Right kidney (tissue), 9 donors: ENCODE results near the gene RAB3B.
"Not testable (repeated sequence)": the region's sequence is repeated elsewhere in the genome, so short reads cannot be mapped to it uniquely, and the experiment has no call there.

Experiments used
- DNase-seq: peaks from one replicate; pipeline ENCODE4 v3.0.0-alpha.2; 2016
- long read RNA-seq, 8 donors: transcript quantifications; one replicate each; lab custom pipeline, GENCODE V29; 2026

Gene RAB3B
- long read RNA-seq, donor 1, full-length matches to known transcripts, result 2 of 2 reads
- long read RNA-seq, donor 1, partial matches to known transcripts, result 0 of 2 reads
- long read RNA-seq, donor 1, other reads (novel, unspliced or antisense), result 0 of 2 reads
- long read RNA-seq, donor 2, full-length matches to known transcripts, result 1 of 1 reads
- long read RNA-seq, donor 2, partial matches to known transcripts, result 0 of 1 reads
- long read RNA-seq, donor 2, other reads (novel, unspliced or antisense), result 0 of 1 reads
- long read RNA-seq, donor 3, full-length matches to known transcripts, result 1 of 1 reads
- long read RNA-seq, donor 3, partial matches to known transcripts, result 0 of 1 reads
- long read RNA-seq, donor 3, other reads (novel, unspliced or antisense), result 0 of 1 reads
- long read RNA-seq, donor 4, full-length matches to known transcripts, result 2 of 2 reads
- long read RNA-seq, donor 4, partial matches to known transcripts, result 0 of 2 reads
- long read RNA-seq, donor 4, other reads (novel, unspliced or antisense), result 0 of 2 reads
- long read RNA-seq, donor 5, full-length matches to known transcripts, result 1 of 1 reads
- long read RNA-seq, donor 5, partial matches to known transcripts, result 0 of 1 reads
- long read RNA-seq, donor 5, other reads (novel, unspliced or antisense), result 0 of 1 reads
- long read RNA-seq, donor 6, full-length matches to known transcripts, result 2 of 2 reads
- long read RNA-seq, donor 6, partial matches to known transcripts, result 0 of 2 reads
- long read RNA-seq, donor 6, other reads (novel, unspliced or antisense), result 0 of 2 reads
- long read RNA-seq, donor 7, full-length matches to known transcripts, result 3 of 3 reads
- long read RNA-seq, donor 7, partial matches to known transcripts, result 0 of 3 reads
- long read RNA-seq, donor 7, other reads (novel, unspliced or antisense), result 0 of 3 reads
- long read RNA-seq, donor 8, full-length matches to known transcripts, result 2 of 2 reads
- long read RNA-seq, donor 8, partial matches to known transcripts, result 0 of 2 reads
- long read RNA-seq, donor 8, other reads (novel, unspliced or antisense), result 0 of 2 reads

GRCh38 chr1:51990478-51990965 is at the start of gene RAB3B:
RAB3B (minus strand) TSS chr1:51990700; CDS start chr1:51977117, 13,583 bp downstream.
- DNase-seq, result peak; percentile 65

- no peak for DNase-seq
Measured at GRCh38 chr1:52037909-52038308, 47.4 kb upstream of the RAB3B start.

GRCh38 chr1:52037402-52037814 is 46.9 kb upstream of the RAB3B start:
- DNase-seq, result no peak

GRCh38 chr1:52034050-52034384 is 43.5 kb upstream of the RAB3B start:
- no peak for DNase-seq

GRCh38 chr1:52033190-52034049 is 42.9 kb upstream of the RAB3B start, which contains the start of gene KTI12:
KTI12 (minus strand) TSS chr1:52033810; CDS start chr1:52033761, 49 bp downstream.
- peak; percentile 86 for DNase-seq

GRCh38 chr1:52032785-52033131 is 42.3 kb upstream of the RAB3B start:
- no peak for DNase-seq

GRCh38 chr1:52032124-52032784 is 41.8 kb upstream of the RAB3B start:
- DNase-seq, result no peak

GRCh38 chr1:52028839-52029238 is 38.3 kb upstream of the RAB3B start:
- DNase-seq, result not testable (repeated sequence)

GRCh38 chr1:52028328-52028727 is 37.8 kb upstream of the RAB3B start:
- no peak for DNase-seq

- no peak for DNase-seq
Measured at GRCh38 chr1:52026278-52026677, 35.8 kb upstream of the RAB3B start.

GRCh38 chr1:52022133-52022532 is 31.6 kb upstream of the RAB3B start:
- no peak for DNase-seq

- DNase-seq, result no peak
Measured at GRCh38 chr1:52008071-52008809, 17.7 kb upstream of the RAB3B start.

- DNase-seq, result no peak
Measured at GRCh38 chr1:52007215-52008002, 16.9 kb upstream of the RAB3B start.

- DNase-seq, result peak; percentile 36
Measured at GRCh38 chr1:52006081-52006553, 15.6 kb upstream of the RAB3B start.

GRCh38 chr1:52005548-52005947 is 15.0 kb upstream of the RAB3B start:
- not testable (repeated sequence) for DNase-seq

GRCh38 chr1:52003877-52004276 is 13.4 kb upstream of the RAB3B start:
- no peak for DNase-seq

- DNase-seq, result peak; percentile 39
Measured at GRCh38 chr1:52002038-52002917, 11.8 kb upstream of the RAB3B start.

- no peak for DNase-seq
Measured at GRCh38 chr1:51998701-51999100, 8.2 kb upstream of the RAB3B start.
